Vagina (tissue), 2 donors: ENCODE data around the gene ABCB4.

ENCODE experiments used
- CTCF ChIP-seq, 3 experiments: fragments of 450-650 bp in 2 of 3; fragments of 200-600 bp in 1 of 3; sonication (generic) in 1 of 3; IDR thresholded peaks; one replicate each; pipeline ENCODE4 v1.5.1; 2017 to 2019; ENCODE audit warnings: antibody characterized with exemption in 3 of 3, mild to moderate bottlenecking in 2 of 3, moderate library complexity in 2 of 3
- POLR2AphosphoS5 ChIP-seq, 2 donors: sonication (generic); formaldehyde crosslinking; IDR thresholded peaks; one replicate each; pipeline ENCODE4 v1.9.0; 2017; ENCODE audit warnings: antibody characterized with exemption in 2 of 2, mild to moderate bottlenecking in 2 of 2, low read depth in 1 of 2; ENCODE audit not compliant: insufficient read depth in 1 of 2

GRCh38 chr7:87411186-87411585, 64.3 kb downstream of the ABCB4 start:
- TF ChIP-seq CTCF (IDR thresholded peaks at IDR 0.05) (no peak), POLR2AphosphoS5 (IDR thresholded peaks at IDR 0.05; ENCODE audit: insufficient read depth in 1 of 2, low read depth in 1 of 2) (no peak)
